B cell (primary cell): ENCODE measurements around the gene RILPL1. TPM values are rescaled to one million over a fixed set of nuclear protein-coding genes. Genes with fewer than 3 reads are reported as not detected.

ENCODE experiments used
- ATAC-seq: fragments of 200-7000 bp; cut with Tn5 transposase; one replicate; pipeline ENCODE4 v1.10.0; 2021; ENCODE audit warnings: low read depth, mild to moderate bottlenecking, moderate number of reproducible peaks, moderate library complexity
- CTCF ChIA-PET: fragments of 350-600 bp; sonication (Branson Sonifier 250); formaldehyde crosslinking; loops from one replicate; lab custom pipeline; 2021; ENCODE audit warnings: antibody characterized with exemption, inconsistent platforms; lab: Charles Lee
- POLR2A ChIA-PET: fragments of 350-600 bp; sonication (Branson Sonifier 250); formaldehyde crosslinking; loops from one replicate; lab custom pipeline; 2021; ENCODE audit warnings: antibody characterized with exemption; lab: Charles Lee
- DNase-seq: peaks from one replicate; pipeline ENCODE4 v3.0.0; 2013
- H2AFZ ChIP-seq: 2 replicates; pipeline ENCODE4 v1.6.1; 2012; ENCODE audit warnings: mild to moderate bottlenecking, low read depth, low read length; ENCODE audit not compliant: insufficient read depth, poor library complexity, severe bottlenecking
- H3K27ac ChIP-seq, 2 donors: 1 replicate in 1 of 2; 2 replicates in 1 of 2; pipeline ENCODE4 v1.5.1; 2012 to 2013; ENCODE audit warnings: low read length in 2 of 2, mild to moderate bottlenecking in 2 of 2, moderate library complexity in 1 of 2
- H3K27me3 ChIP-seq, 4 experiments: fragments of 200-600 bp in 1 of 4; sonication (generic) in 1 of 4; replicated peaks in 1 of 4; 1 replicate in 2 of 4; 2 replicates in 2 of 4; pipeline versions ENCODE4 v1.6.1 to v1.7.0; 2013 to 2016; ENCODE audit warnings: low read length in 3 of 4, mild to moderate bottlenecking in 2 of 4, mixed read lengths in 1 of 4, moderate library complexity in 1 of 4; ENCODE audit not compliant: insufficient read depth in 4 of 4, control insufficient read depth in 3 of 4; ENCODE audit errors: control extremely low read depth in 1 of 4
- H3K36me3 ChIP-seq, 2 experiments: replicated peaks in 1 of 2; 1 replicate in 1 of 2; 2 replicates in 1 of 2; pipeline versions ENCODE4 v1.6.1 to v1.7.1; 2013; ENCODE audit warnings: low read length in 1 of 2; ENCODE audit not compliant: insufficient read depth in 2 of 2, control insufficient read depth in 1 of 2; ENCODE audit errors: control extremely low read depth in 1 of 2, extremely low read depth in 1 of 2
- H3K4me1 ChIP-seq, 2 donors: fragments of 200-600 bp in 1 of 2; sonication (generic) in 1 of 2; 1 replicate in 1 of 2; 2 replicates in 1 of 2; pipeline versions ENCODE4 v1.5.1 to v1.6.1; 2013 to 2017; ENCODE audit warnings: low read length in 2 of 2; ENCODE audit not compliant: control insufficient read depth in 2 of 2, insufficient read depth in 2 of 2
- H3K4me2 ChIP-seq: replicated peaks from 2 replicates; pipeline ENCODE3; 2012; ENCODE audit warnings: mild to moderate bottlenecking, low read depth, low read length; ENCODE audit not compliant: poor library complexity, severe bottlenecking
- H3K4me3 ChIP-seq, 5 experiments: fragments of 200-600 bp in 1 of 5; sonication (generic) in 1 of 5; 1 replicate in 3 of 5; 2 replicates in 2 of 5; pipeline versions ENCODE4 v1.5.1 to v1.7.0; 2011 to 2016; ENCODE audit warnings: low read length in 4 of 5, mild to moderate bottlenecking in 4 of 5, low read depth in 2 of 5, control low read depth in 1 of 5, moderate library complexity in 1 of 5; ENCODE audit not compliant: insufficient read depth in 1 of 5; ENCODE audit errors: control extremely low read depth in 1 of 5, extremely low read depth in 1 of 5
- H3K79me2 ChIP-seq: fragments of 200-600 bp; sonication (generic); one replicate; pipeline ENCODE4 v1.6.0; 2016; ENCODE audit warnings: low read length; ENCODE audit not compliant: control insufficient read depth, insufficient read depth
- H3K9ac ChIP-seq: fragments of 200-600 bp; sonication (generic); 2 replicates; pipeline ENCODE4 v1.6.1; 2017; ENCODE audit warnings: mild to moderate bottlenecking, low read length, moderate library complexity
- H3K9me3 ChIP-seq, 3 donors: one replicate each; pipeline versions ENCODE4 v1.6.1 to v1.7.1; 2013; ENCODE audit warnings: low read length in 2 of 3; ENCODE audit not compliant: control insufficient read depth in 2 of 3, insufficient read depth in 1 of 3; ENCODE audit errors: control extremely low read depth in 1 of 3
- H4K20me1 ChIP-seq: 2 replicates; pipeline ENCODE4 v1.6.0; 2012; ENCODE audit warnings: mild to moderate bottlenecking, low read length; ENCODE audit not compliant: insufficient read depth, control insufficient read depth, poor library complexity, severe bottlenecking
- H3K27ac Mint-ChIP-seq: one replicate; pipeline ENCODE4 v1.8.0; 2021; ENCODE audit warnings: mixed read lengths
- H3K27me3 Mint-ChIP-seq: one replicate; pipeline ENCODE4 v1.8.0; 2021; ENCODE audit warnings: mixed read lengths
- H3K4me1 Mint-ChIP-seq: one replicate; pipeline ENCODE4 v1.8.0; 2021; ENCODE audit warnings: mixed read lengths
- H3K4me3 Mint-ChIP-seq: one replicate; pipeline ENCODE4 v1.8.0; 2021; ENCODE audit warnings: mixed read lengths
- H3K9me3 Mint-ChIP-seq: one replicate; pipeline ENCODE4 v1.8.0; 2022; ENCODE audit warnings: mixed read lengths; ENCODE audit not compliant: insufficient read depth
- CTCF ChIP-seq: fragments of 200-600 bp; IDR thresholded peaks from one replicate; pipeline ENCODE4 v1.8.0; 2022; ENCODE audit warnings: antibody characterized with exemption, mild to moderate bottlenecking
- EZH2 ChIP-seq: IDR thresholded peaks from 2 replicates; pipeline ENCODE4 v1.6.1; 2012; ENCODE audit warnings: borderline replicate concordance, low read depth, mild to moderate bottlenecking, moderate library complexity, low read length; ENCODE audit not compliant: insufficient read depth, poor library complexity, severe bottlenecking
- WGBS: methylation state at CpG from one replicate; pipeline ENCODE4 v1.1.5; 2013; ENCODE audit warnings: missing lambda C conversion rate; ENCODE audit not compliant: insufficient coverage; 5-methylcytosine and 5-hydroxymethylcytosine counted together
- intact Hi-C: fragments of 100-400 bp; cut with micrococcal nuclease; formaldehyde crosslinking; loops from one replicate; pipeline ENCODE4 v1.10.0; 2022
- polyA plus RNA-seq: library from polyadenylated mRNA; depleted of rRNA; stranded (reverse); fragments of >200 nt; gene quantifications from 2 replicates; pipeline ENCODE4 v1.2.3, GENCODE V29; 2012
- total RNA-seq, 2 donors: library from RNA; stranded (reverse); fragments of 120-200 nt in 1 of 2; gene quantifications; 1 replicate in 1 of 2; 2 replicates in 1 of 2; pipeline versions ENCODE4 v1.2.3 to v1.2.4, GENCODE V29; 2013 to 2022

The RILPL1 gene
- total and polyA plus RNA-seq, 2 donors (not counting 1 experiment from before 2014, with no cell fraction given): 2.6 to 2.8 TPM

- peak overlapping the region; percentile 79 to 99 (median 97) for H3K4me3 ChIP-seq
- H3K79me2 ChIP-seq: peaks cover 43% of the 10 kb centered on the region
- CTCF ChIA-PET: interaction anchor here (0.7 to 2.1 kb wide), 5 partner anchors 8 to 70 kb away, joined by 3 to 13 read pairs (median 3); partner anchors contain the start of gene SNRNP35
- H3K4me2 ChIP-seq: peak overlapping the region; percentile 97
- Mint-ChIP-seq H3K4me3 (peak overlapping the region; percentile 96), H3K4me1 (peaks cover 51% of the 10 kb centered on the region), H3K27ac (peak overlapping the region; percentile 96), H3K27me3 (no peaks in the 10 kb centered on the region), H3K9me3 (no peaks in the 10 kb centered on the region)
- peaks cover 30 to 46% of the 10 kb centered on the region in 2 donors for H3K4me1 ChIP-seq
- WGBS: 58% methylated on average over 5 of the region's 5 CpGs
- H4K20me1 ChIP-seq: no peaks in the 10 kb centered on the region
- peak overlapping the region; percentile 97 for H3K9ac ChIP-seq
- POLR2A ChIA-PET: interaction anchor here (0.5 to 2.4 kb wide), 6 partner anchors 8 to 909 kb away, joined by 3 to 13 read pairs (median 8); partner anchors contain the start of genes KMT5A, RSRC2, SBNO1 and SNRNP35
- peak overlapping the region; percentile 91 to 95 for H3K27ac ChIP-seq
- TF ChIP-seq CTCF (no peak), EZH2 (no peak)
- no peaks in the 10 kb centered on the region for H3K27me3 ChIP-seq
- DNase-seq (no peak), ATAC-seq (no peak)
- peaks cover 0 to 8% of the 10 kb centered on the region in 2 experiments for H3K36me3 ChIP-seq
- H2AFZ ChIP-seq: peak overlapping the region; percentile 88
- no peaks in the 10 kb centered on the region for H3K9me3 ChIP-seq
- intact Hi-C loops: loop anchor here (1.0 to 5.0 kb wide), 4 partner anchors 8 to 70 kb away; partner anchors contain the start of gene KMT5A
These were observed 97.9 kb downstream of the RILPL1 start for GRCh38 chr12:123435636-123436016.

- Mint-ChIP-seq H3K9me3 (no peaks in the 10 kb centered on the region), H3K27me3 (no peaks in the 10 kb centered on the region), H3K4me3 (peak overlapping the region; percentile 78), H3K4me1 (peaks cover 50% of the 10 kb centered on the region), H3K27ac (peak overlapping the region; percentile 84)
- H3K36me3 ChIP-seq: peaks cover 0 to 17% of the 10 kb centered on the region in 2 experiments
- ChIA-PET CTCF (interaction anchor here (0.7 to 1.6 kb wide), 3 partner anchors 26 to 68 kb away, joined by 3 to 7 read pairs (median 5); no protein-coding TSS in a partner anchor), POLR2A (interaction anchor here (0.5 kb wide), 1 partner anchor 148 kb away, joined by 6 read pairs; no protein-coding TSS in a partner anchor)
- intact Hi-C loops: no loop called here
- peak overlapping the region in 2 of 5 experiments; percentile 30 to 31 for H3K4me3 ChIP-seq
- no peaks in the 10 kb centered on the region for H4K20me1 ChIP-seq
- no peak overlapping the region for H2AFZ ChIP-seq
- peaks cover 46% of the 10 kb centered on the region for H3K79me2 ChIP-seq
- peaks cover 33 to 48% of the 10 kb centered on the region in 2 donors for H3K4me1 ChIP-seq
- H3K4me2 ChIP-seq: peak overlapping the region; percentile 63
- no peak for ATAC-seq
- TF ChIP-seq CTCF (no peak), EZH2 (no peak)
- H3K9me3 ChIP-seq: no peaks in the 10 kb centered on the region
- H3K9ac ChIP-seq: no peak overlapping the region
- H3K27ac ChIP-seq: peak overlapping the region in 1 of 2 donors; percentile 73
- DNase-seq: no peak
- H3K27me3 ChIP-seq: no peaks in the 10 kb centered on the region
- 96% methylated on average over 4 of the region's 6 CpGs for WGBS
These were observed 99.9 kb downstream of the RILPL1 start for GRCh38 chr12:123433615-123434014.
